GM18868 (cell line): ENCODE measurements around the gene MYADM.

Experiments
- ATAC-seq: cut with Tn5 transposase; IDR thresholded peaks from one replicate; pipeline ENCODE4 v1.9.1; 2021; ENCODE audit warnings: mild to moderate bottlenecking, moderate library complexity; ENCODE audit not compliant: unreplicated experiment

The MYADM gene

GRCh38 chr19:53883231-53883661 is 15.6 kb downstream of the MYADM start:
- no peak for ATAC-seq

DNA sequence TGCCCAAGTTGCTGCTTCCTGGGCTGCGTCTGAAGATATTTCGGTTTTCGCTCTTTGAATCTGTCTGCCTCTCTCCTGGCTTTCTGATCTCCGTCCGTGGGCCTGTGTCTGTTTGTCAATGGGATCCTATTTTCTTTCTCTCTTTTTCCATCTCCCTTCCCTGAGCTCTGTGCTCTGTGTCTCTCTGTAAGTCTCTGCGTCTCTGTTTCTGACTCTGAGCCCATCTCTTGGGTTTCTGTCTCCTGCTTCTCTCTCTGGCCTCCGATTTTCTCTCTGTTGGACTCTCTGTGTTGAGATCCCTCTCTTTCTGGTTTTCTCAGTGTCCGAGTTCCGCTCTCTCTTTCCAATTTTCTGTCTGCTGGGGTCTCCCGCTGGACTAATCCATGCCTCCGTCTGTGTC is 16.1 kb downstream of the MYADM start:
- ATAC-seq = no peak

DNA sequence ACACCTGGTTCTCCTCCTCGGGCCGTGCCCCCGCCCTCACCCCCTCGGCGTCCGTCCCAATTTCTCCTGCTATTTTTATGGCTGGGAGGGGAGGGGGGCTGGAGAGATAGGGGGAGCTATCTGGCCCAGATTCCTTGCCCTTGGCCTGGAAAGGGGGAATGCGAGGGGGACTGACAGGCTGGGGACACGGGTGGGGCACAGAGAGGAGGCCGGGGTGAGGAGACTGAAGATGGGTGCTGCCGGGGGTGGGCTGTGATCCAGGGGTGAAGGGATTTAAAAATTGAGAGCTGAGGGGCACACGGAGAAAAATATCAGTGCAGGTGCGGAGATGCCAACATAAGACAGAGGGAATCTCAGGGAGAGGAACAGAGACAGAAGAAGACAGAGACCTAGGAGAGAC is 16.6 kb downstream of the MYADM start:
- no peak for ATAC-seq

- no peak for ATAC-seq
Observed at GRCh38 chr19:53885036-53885435, 17.4 kb downstream of the MYADM start.

GRCh38 chr19:53892301-53892980 is 24.8 kb downstream of the MYADM start:
- no peak for ATAC-seq

DNA sequence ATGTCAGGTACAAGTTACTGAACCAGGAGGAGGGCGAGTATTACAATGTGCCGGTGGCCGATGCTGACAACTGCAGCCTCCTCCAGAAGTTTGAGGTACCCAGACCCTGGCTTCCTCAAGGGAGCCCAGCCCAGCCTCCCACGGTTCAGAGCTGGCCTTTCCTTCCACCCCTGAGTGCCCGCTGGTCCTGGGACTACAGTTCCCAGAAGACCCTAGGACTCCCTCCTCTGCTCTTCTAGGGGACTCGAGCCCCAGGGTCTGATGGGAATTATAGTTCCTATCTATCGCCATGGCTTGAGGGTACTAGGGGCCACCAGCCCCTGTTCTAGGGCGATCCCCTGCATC is 25.3 kb downstream of the MYADM start:
- ATAC-seq = no peak

DNA sequence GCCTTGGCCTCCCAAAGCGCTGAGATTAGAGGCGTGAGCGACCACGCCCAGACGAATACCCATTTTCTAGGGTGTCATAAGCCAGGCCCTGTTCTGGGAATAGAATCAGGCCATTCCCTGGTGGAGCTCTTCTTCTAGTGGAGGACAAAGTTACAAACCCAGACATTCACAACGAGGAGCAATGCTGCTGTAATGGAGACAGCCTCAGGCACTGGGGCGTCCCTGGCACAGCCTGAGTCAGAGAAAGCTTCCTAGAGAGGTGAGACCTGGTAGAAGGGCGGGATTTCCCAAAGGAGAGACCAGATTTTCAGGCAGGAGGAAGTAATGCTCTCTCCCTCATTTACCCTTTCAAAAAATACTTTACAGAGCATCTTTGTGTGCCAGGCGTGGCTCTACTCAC is 27.0 kb downstream of the MYADM start:
- no peak for ATAC-seq

DNA sequence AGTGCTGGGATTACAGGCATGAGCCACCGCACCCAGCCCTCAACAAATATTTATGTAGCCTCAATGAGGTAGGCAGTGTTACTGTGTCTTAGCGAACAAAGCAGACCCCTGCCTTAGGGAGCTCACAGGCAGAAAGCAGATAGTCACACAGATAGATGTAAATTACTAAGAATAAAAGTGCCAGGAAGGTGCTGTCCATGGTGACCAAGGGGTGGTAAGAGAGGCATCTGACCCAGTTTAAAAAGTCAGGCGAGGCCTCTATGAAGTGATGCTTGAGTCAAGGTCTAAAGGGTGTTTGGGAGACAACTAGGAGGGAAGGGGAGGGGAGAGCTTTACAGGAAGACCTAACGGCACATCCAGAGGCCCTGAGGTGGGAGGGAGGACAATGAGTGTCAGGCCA is 29.0 kb downstream of the MYADM start:
- ATAC-seq = no peak

DNA sequence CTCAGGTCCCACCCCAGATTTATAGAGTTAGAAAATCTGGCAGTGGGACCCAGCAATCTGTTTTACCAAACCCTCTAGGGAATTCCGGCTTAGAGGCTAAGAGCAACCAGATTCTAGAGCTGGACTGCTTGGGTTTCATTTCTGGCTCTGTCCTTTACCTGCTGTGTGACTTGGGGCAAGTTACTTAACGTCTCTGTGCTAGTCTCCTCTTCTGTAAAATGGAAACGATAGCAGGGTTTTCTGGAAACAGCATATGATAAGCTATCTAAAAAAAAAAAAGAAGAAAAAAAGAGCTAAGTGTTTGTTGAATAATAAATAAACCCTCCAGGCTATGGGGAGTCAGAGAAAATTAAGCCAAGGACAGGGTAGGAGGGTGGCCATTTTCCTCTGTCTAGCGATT is 29.8 kb downstream of the MYADM start:
- ATAC-seq = no peak

- no peak for ATAC-seq
Observed at GRCh38 chr19:53898166-53898565, 30.5 kb downstream of the MYADM start.

DNA sequence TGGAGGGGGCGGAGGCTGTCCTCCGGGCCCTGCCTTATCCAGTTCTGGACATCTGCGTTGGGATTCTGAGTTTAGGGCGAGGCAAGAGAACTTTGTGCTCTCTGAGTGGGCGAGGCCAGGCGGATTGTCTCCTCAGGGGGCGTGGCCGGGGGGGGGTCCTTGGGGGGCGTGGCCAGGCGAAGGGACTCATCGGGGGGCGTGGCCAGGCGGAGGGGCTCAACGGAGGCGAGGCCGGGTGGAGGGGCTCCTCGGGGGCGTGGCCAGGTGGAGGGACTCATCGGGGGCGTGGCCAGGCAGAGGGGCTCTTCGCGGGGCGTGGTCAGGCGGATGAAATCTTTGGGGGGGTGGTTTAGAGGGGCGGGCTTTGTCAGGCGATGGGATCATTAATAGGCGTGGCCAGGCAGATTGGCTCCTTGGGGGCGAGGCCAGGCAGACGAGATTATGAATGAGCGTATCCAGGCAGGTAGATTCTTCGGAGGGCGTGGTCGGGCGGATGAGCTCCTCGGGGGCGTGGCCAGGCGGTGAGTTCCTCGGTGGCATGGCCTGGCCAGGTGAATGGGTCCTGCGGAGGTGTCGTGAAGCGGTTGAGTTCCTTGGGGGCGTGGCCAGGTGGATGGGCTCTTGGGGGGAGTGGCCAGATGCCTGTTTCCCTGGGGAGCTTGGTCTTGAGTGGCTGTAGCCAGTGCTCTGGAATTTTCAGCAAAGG is 31.1 kb downstream of the MYADM start:
- ATAC-seq = no peak

DNA sequence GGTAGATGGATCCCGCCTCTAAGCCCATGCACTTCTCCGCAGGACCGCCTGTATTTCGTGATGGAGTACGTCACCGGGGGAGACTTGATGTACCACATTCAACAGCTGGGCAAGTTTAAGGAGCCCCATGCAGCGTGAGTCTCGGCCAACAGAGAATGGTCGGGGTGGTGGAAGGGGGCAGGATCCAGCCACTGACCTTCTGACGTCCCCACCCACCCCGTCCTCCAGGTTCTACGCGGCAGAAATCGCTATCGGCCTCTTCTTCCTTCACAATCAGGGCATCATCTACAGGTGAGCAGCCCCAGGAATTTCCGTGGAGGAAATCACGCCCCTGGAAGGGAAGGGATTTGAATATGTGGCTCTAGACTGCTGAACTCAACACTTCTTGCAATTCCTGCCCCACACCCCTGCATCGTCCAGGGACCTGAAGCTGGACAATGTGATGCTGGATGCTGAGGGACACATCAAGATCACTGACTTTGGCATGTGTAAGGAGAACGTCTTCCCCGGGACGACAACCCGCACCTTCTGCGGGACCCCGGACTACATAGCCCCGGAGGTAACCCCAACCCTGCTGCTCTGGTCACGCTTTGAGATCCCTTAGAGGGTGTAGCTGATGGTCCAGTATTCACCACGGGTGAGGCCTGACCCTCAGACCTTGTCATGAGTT is 32.6 kb downstream of the MYADM start:
- ATAC-seq = no peak

- ATAC-seq = no peak
Observed at GRCh38 chr19:53903055-53903680, 35.5 kb downstream of the MYADM start.

- no peak for ATAC-seq
Observed at GRCh38 chr19:53904909-53905308, 37.2 kb downstream of the MYADM start.

DNA sequence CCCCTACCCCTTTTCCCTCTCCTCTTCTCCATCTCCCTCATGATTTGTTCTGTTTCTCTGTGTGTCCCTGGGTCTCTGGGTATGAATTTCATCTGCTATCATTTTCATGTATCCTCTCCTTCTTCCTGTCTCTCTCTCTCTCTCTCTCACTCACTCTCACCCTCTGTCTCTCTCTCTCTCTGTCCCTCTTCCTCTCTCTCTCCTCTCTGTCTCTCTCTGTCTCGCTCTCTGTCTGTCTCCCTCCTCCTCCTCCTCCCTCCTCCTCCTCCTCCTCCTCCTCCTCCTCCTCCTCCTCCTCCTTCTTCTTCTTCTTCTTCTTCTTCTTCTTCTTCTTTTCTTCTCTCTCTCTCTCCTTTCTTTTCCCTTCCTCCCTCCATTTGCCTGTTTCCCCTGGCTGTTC is 38.1 kb downstream of the MYADM start:
- no peak for ATAC-seq

DNA sequence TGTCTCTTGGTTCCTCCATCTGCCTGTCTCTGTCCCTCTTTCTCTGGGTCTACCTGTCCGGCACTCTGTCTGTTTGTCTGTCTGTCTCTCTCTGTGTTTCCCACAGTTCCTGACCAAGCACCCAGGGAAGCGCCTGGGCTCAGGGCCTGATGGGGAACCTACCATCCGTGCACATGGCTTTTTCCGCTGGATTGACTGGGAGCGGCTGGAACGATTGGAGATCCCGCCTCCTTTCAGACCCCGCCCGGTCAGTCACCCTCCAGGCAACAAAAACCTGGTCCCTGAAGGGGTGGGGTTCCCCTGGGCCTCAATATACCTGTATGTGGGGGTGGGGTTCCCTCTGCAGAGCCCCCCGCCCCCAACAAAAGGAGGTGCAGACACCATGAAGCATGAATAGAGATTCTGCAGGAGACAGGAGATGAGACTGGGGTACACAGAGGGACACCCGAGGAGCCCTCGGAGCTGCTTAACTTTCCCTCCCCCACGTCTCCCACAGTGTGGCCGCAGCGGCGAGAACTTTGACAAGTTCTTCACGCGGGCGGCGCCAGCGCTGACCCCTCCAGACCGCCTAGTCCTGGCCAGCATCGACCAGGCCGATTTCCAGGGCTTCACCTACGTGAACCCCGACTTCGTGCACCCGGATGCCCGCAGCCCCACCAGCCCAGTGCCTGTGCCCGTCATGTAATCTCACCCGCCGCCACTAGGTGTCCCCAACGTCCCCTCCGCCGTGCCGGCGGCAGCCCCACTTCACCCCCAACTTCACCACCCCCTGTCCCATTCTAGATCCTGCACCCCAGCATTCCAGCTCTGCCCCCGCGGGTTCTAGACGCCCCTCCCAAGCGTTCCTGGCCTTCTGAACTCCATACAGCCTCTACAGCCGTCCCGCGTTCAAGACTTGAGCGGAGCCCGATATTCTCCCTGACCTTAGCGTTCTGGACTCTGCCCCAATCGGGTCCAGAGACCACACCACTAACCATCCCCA is 38.8 kb downstream of the MYADM start:
- ATAC-seq = no peak

DNA sequence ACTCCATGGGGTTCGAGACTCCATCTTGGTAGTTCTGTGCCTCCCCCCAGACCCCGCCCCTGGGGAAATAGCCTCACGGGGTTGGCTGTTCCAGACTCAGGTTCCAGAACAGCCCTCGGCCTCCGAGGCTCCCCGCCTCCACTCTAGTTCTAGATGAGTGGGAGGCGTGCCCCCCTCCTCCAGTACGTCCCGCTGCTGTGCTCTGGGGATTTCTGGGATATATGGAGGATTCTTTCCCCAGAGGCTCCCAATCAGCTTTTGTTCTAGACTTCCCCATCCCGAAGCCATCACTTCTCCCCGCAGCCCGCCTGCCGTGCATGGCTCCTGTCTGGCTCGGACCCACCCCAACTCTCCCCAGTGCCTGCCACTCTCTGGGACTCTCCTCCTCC is 39.5 kb downstream of the MYADM start:
- ATAC-seq = no peak

DNA sequence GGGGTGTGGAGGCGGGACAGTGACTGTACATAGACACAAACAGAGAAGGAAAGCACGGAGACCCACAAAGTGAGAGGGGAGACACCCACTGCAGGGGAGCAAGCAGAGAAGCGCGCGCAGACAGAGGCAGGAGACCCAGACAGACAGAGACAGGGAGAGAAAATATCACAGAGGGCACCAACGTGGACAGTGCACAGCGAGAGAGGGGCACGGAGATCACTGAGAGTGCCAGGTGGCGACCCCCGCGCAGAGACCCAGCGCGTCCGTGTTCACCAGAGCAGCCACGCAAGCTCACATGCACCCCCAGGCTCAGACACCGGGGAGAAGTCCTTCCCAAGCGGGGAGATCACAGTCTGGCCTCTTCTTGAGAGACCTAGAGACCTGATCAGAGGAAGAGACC is 40.0 kb downstream of the MYADM start:
- ATAC-seq = no peak

DNA sequence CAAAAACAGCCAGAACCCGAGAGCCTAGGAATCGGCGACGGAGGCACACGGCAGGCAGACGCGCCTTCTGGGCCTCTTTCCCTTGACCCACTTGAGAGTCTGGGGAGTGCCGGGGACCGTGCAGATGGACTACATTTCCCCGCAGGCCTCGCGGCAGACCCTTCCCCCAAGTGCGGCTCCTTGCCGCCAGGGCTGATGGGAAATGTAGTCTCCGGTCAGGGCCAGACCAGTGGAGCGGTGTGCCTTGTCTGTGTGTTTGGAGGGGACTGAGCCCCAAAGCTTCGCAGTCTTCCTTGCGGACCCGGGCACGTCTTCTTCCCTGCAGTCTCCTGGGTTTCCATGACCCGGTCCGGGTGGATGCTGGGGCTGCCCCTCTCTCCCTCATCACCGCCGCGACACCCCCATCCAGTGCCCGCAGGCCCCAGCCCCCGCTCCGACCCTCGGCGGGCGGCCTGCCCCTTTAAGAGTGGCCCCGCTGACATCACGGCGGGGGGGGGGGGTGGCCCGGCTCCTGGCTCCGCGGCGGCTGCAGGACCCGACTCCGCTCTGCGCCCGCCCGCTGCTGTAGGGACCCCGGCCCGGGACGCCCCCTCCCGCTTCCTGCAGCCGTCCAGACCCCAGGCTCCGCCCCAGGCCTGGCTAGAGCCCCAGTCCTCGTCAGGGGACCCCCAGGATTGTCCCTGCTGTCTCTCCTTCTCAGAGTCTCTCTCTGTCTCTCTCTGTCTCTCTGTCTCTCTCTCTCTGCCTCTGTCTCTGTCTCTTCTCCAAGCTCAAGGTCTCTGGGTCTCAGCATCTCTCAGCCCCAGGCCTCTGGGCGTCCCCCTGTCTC is 40.6 kb downstream of the MYADM start:
- ATAC-seq = no peak

GRCh38 chr19:53908935-53909415 is 41.3 kb downstream of the MYADM start, which contains the start of gene CACNG7:
Gene CACNG7, plus strand, starts transcription at chr19:53909278. Its CDS starts 3,554 bp downstream, at chr19:53912832.
- no peak for ATAC-seq
